Measurements from ENCODE around the gene MSRB1. TPM values are rescaled to one million over a fixed set of nuclear protein-coding genes. Genes with fewer than 3 reads are reported as not detected.

MSRB1 gene
- total and polyA plus RNA-seq, 9 of the 15 experiments (the other 6 are each of a cell fraction or from before 2014, with no cell fraction given) = 5.4 to 33.7 (median 25.7) TPM

DNA sequence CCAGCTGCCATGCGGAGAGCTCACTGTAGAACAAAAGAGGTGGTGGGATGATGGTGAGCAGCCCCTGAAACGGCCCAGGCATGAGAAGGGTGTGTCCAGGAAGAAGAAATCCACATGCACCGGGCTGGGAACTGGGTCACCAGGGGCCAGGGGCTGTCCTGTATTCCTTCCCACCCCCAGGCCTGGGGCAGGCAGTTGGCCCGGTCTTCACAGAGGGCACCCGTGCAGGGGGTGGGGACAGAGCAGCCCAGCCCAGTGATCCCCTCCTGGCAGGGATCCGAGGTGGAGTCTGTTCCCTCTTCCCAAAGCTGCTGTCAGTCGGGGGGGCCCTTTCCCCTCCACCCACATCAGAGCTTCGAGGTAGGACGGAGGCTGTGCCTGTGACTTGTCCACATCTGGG, 34.0 kb downstream of the MSRB1 start:
- no peak for FAIRE-seq
- WGBS (ENCODE audit: insufficient coverage, low coverage, missing lambda C conversion rate) = 6% methylated on average over 8 of the region's 9 CpGs
- intact Hi-C loops (cut with micrococcal nuclease) (no loop called here), in situ Hi-C loops (cut with MboI) (no loop called here)
- ChIA-PET CTCF (ENCODE audit: low intra/inter-chr PET ratio) (no interaction called here), POLR2A (no interaction called here)
- no peaks in the 10 kb centered on the region for H3K36me3 ChIP-seq (ENCODE audit: control insufficient read depth, insufficient read depth, low read length)
- H4K20me1 ChIP-seq (replicated peaks; ENCODE audit: control insufficient read depth, insufficient read depth, low read length) = 0 out of 2 replicates have a peak, but pooled peaks cover 8% of the 10 kb centered on the region
- H3K4me3 ChIP-seq = no peak overlapping the region
- H3K79me2 ChIP-seq (ENCODE audit: control insufficient read depth, insufficient read depth, low read length) = no peaks in the 10 kb centered on the region
- BruUV-seq (replicated peaks) = no TSS peak
- H3K4me2 ChIP-seq (ENCODE audit: insufficient read depth, low read length) = no peak overlapping the region
- H2AFZ ChIP-seq (ENCODE audit: low read depth, low read length) = no peak overlapping the region
- H3K4me1 ChIP-seq (replicated peaks in 1 of 2; ENCODE audit: control insufficient read depth in 2 of 2, insufficient read depth in 2 of 2, low read length in 2 of 2) = peaks cover 0 to 64% of the 10 kb centered on the region in 2 experiments; a peak in 2 of 5 replicates
- peak overlapping the region in 1 of 2 experiments; percentile 52; a peak in 1 of 4 replicates for H3K9ac ChIP-seq (ENCODE audit: insufficient read depth in 1 of 2, low read depth in 2 of 2, low read length in 2 of 2)
- no peaks in the 10 kb centered on the region for H3K9me1 ChIP-seq (ENCODE audit: control insufficient read depth, insufficient read depth, low read length)
- TF ChIP-seq SNIP1 (IDR thresholded peaks at IDR 0.05; ENCODE audit: low read depth) (no peak), HNRNPLL (IDR thresholded peaks at IDR 0.05; ENCODE audit: low read depth, low read length, poor library complexity, severe bottlenecking) (no peak), ZNF282 (CRISPR knock-in tag; IDR thresholded peaks at IDR 0.05) (no peak), HNRNPUL1 (IDR thresholded peaks at IDR 0.05; ENCODE audit: low read length) (no peak)
- TF ChIP-seq, protein P1, sequence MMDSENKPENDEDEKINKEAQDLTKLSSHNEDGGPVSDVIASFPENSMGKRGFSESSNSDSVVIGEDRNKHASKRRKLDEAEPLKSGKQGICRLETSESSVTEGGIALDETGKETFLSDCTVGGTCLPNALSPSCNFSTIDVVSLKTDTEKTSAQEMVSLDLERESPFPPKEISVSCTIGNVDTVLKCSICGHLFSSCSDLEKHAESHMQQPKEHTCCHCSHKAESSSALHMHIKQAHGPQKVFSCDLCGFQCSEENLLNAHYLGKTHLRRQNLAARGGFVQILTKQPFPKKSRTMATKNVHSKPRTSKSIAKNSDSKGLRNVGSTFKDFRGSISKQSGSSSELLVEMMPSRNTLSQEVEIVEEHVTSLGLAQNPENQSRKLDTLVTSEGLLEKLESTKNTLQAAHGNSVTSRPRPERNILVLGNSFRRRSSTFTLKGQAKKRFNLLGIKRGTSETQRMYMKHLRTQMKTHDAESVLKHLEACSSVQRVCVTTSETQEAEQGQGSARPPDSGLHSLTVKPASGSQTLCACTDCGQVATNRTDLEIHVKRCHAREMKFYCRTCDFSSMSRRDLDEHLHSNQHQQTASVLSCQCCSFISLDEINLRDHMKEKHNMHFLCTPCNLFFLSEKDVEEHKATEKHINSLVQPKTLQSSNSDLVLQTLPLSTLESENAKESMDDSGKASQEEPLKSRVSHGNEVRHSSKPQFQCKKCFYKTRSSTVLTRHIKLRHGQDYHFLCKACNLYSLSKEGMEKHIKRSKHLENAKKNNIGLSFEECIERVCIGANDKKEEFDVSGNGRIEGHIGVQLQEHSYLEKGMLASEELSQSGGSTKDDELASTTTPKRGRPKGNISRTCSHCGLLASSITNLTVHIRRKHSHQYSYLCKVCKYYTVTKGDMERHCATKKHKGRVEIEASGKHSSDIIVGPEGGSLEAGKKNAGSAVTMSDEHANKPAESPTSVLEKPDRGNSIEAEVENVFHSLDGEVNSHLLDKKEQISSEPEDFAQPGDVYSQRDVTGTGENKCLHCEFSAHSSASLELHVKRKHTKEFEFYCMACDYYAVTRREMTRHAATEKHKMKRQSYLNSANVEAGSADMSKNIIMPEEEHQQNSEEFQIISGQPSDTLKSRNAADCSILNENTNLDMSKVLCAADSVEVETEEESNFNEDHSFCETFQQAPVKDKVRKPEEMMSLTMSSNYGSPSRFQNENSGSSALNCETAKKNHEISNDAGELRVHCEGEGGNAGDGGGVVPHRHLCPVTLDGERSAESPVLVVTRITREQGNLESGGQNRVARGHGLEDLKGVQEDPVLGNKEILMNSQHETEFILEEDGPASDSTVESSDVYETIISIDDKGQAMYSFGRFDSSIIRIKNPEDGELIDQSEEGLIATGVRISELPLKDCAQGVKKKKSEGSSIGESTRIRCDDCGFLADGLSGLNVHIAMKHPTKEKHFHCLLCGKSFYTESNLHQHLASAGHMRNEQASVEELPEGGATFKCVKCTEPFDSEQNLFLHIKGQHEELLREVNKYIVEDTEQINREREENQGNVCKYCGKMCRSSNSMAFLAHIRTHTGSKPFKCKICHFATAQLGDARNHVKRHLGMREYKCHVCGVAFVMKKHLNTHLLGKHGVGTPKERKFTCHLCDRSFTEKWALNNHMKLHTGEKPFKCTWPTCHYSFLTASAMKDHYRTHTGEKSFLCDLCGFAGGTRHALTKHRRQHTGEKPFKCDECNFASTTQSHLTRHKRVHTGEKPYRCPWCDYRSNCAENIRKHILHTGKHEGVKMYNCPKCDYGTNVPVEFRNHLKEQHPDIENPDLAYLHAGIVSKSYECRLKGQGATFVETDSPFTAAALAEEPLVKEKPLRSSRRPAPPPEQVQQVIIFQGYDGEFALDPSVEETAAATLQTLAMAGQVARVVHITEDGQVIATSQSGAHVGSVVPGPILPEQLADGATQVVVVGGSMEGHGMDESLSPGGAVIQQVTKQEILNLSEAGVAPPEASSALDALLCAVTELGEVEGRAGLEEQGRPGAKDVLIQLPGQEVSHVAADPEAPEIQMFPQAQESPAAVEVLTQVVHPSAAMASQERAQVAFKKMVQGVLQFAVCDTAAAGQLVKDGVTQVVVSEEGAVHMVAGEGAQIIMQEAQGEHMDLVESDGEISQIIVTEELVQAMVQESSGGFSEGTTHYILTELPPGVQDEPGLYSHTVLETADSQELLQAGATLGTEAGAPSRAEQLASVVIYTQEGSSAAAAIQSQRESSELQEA (IDR thresholded peaks at IDR 0.05; ENCODE audit: low read depth) = no peak
- no peak overlapping the region for H3K27ac ChIP-seq (ENCODE audit: extremely low read depth, low read depth, low read length)
- H3K9me3 ChIP-seq (replicated peaks; ENCODE audit: control insufficient read depth, insufficient read depth, low read depth, low read length) = no peaks in the 10 kb centered on the region
- DNase-seq (ENCODE audit: extremely low read depth in 1 of 4, low spot score in 3 of 4) = no peak
- H3K27me3 ChIP-seq (ENCODE audit: control insufficient read depth in 2 of 2, insufficient read depth in 2 of 2, low read length in 2 of 2) = peaks cover 26 to 67% of the 10 kb centered on the region in 2 experiments
- ATAC-seq = no peak
